GM10847 (cell line): ENCODE results near the gene COL18A1.

Experiments used
- POLR2A ChIP-seq: IDR thresholded peaks from 2 replicates; pipeline ENCODE4 v1.6.1; 2011; ENCODE audit not compliant: insufficient read length; ENCODE audit errors: extremely low read depth

Gene COL18A1

GRCh38 chr21:45504516-45505415 is 99.8 kb downstream of the COL18A1 start:
- no peak for TF ChIP-seq POLR2A

- TF ChIP-seq POLR2A, result no peak
Measured at GRCh38 chr21:45505416-45506021, 100.6 kb downstream of the COL18A1 start.

DNA sequence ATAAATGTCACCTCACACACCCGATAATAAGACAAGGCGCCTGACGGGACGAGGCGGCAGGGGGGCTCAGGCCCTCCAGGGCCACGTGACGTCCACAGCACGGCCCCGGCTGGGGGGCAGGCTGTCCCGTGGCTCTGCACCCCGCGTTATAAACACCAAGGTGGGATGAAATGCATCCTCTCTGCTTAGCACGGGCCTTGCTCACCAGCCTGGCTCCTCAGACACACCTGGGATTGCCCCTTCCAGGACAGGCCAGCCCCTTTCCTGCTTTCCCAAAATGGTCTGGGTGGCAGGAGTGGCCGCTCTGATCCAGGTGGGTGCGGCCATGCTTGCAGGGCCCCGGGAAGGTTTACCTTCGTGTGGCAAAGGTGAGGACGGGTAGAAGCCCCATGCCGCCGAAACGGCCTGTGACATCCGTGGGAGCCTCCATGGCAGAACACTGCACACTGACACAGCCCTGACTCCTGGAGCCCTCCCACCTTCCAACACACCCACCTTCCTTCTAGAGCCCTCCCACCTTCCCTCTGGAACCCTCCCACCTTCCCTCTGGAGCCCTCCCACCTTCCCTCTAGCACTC is 101.4 kb downstream of the COL18A1 start:
- no peak for TF ChIP-seq POLR2A

- no peak for TF ChIP-seq POLR2A
Measured at GRCh38 chr21:45506836-45507522, 102.0 kb downstream of the COL18A1 start.

GRCh38 chr21:45507523-45507875 is 102.5 kb downstream of the COL18A1 start:
- no peak for TF ChIP-seq POLR2A

GRCh38 chr21:45507888-45508508 is 103.0 kb downstream of the COL18A1 start:
- no peak for TF ChIP-seq POLR2A

- no peak for TF ChIP-seq POLR2A
Measured at GRCh38 chr21:45508607-45509565, 103.9 kb downstream of the COL18A1 start.

DNA sequence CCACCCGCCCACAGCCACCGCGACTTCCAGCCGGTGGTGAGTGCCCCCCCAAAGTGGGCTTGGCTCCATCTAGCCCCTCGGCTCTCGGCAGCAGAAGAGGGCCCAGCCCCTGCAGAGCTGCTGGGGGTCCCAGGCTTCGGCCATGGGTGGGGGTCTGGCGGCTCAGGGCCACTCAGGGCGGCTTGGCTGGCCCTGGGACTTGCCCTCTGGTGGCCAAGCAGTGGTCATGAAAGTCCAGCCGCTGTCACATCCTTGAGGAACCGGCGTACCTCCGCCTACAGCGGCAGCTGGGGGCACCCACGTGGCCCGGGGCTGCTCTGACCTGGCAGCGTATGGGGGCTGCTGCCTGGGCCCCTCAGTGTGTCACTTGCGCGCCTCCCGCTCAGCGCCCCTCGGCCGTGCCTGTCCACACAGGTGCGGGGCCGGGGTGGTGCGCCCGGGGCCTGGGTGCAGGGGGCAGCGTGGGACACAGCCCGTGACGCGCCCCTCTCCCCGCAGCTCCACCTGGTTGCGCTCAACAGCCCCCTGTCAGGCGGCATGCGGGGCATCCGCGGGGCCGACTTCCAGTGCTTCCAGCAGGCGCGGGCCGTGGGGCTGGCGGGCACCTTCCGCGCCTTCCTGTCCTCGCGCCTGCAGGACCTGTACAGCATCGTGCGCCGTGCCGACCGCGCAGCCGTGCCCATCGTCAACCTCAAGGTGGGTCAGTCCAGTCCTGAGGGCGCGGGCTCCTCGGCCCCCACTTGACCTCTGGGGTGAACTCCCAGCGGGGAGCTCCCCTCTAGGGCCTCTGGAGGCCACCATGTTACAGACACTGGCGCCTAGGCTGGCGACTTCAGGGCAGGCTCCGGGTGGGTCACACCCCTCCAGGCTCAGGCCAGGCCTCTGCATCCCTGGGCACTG is 104.9 kb downstream of the COL18A1 start:
- TF ChIP-seq POLR2A, result no peak

GRCh38 chr21:45510466-45510955 is 105.5 kb downstream of the COL18A1 start:
- TF ChIP-seq POLR2A, result no peak

DNA sequence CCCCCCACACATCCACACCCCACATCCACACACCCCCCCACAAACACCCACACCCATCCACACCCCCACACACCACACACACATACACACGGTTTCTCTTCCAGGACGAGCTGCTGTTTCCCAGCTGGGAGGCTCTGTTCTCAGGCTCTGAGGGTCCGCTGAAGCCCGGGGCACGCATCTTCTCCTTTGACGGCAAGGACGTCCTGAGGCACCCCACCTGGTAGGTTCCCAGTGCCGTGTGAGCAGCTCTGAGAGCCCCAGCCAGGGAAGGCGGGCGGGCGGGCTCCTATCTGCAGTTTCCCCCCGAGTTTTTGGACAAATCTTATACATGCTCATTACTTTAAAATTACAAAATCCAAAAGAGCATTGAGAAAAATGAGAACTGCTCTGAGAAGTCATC is 106.0 kb downstream of the COL18A1 start:
- no peak for TF ChIP-seq POLR2A

GRCh38 chr21:45511661-45512431 is 106.9 kb downstream of the COL18A1 start:
- no peak for TF ChIP-seq POLR2A

DNA sequence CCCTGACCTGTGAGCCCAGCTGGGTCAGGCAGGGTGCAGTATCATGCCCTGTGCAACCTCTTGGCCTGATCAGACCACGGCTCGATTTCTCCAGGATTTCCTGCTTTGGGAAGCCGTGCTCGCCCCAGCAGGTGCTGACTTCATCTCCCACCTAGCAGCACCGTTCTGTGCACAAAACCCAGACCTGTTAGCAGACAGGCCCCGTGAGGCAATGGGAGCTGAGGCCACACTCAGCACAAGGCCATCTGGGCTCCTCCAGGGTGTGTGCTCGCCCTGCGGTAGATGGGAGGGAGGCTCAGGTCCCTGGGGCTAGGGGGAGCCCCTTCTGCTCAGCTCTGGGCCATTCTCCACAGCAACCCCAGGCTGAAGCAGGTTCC is 107.6 kb downstream of the COL18A1 start:
- no peak for TF ChIP-seq POLR2A
